Neural crest cell (in vitro differentiated cells): ENCODE data around the gene SUSD4. TPM values are rescaled to one million over a fixed set of nuclear protein-coding genes. Genes with fewer than 3 reads are reported as not detected.

Experiments used
- DNase-seq: peaks from one replicate; pipeline ENCODE4 v3.0.0; 2021; ENCODE audit warnings: low read depth, mixed read lengths, low spot score
- H3K27ac Mint-ChIP-seq: one replicate; pipeline ENCODE4 v1.8.0; 2021; ENCODE audit warnings: mild to moderate bottlenecking, mixed read lengths; ENCODE audit not compliant: unreplicated experiment
- H3K27me3 Mint-ChIP-seq: 2 replicates; pipeline ENCODE4 v1.8.0; 2021; ENCODE audit warnings: low read depth, mild to moderate bottlenecking, mixed read lengths
- H3K36me3 Mint-ChIP-seq: 2 replicates; pipeline ENCODE4 v1.8.0; 2021; ENCODE audit warnings: low read depth, mild to moderate bottlenecking, mixed read lengths
- H3K4me1 Mint-ChIP-seq: 2 replicates; pipeline ENCODE4 v1.8.0; 2021; ENCODE audit warnings: mixed read lengths
- H3K4me3 Mint-ChIP-seq: one replicate; pipeline ENCODE4 v1.8.0; 2021; ENCODE audit warnings: mild to moderate bottlenecking, mixed read lengths
- H3K9me3 Mint-ChIP-seq: 2 replicates; pipeline ENCODE4 v1.8.0; 2021; ENCODE audit warnings: mixed read lengths
- CTCF ChIP-seq: fragments of 200-600 bp; sonication (generic); conservative IDR thresholded peaks from 2 replicates; pipeline ENCODE4 v1.5.0; 2021; ENCODE audit warnings: antibody characterized with exemption, mild to moderate bottlenecking
- total RNA-seq: library from RNA; stranded (reverse); gene quantifications from 2 replicates; pipeline ENCODE4 v1.2.1, GENCODE V29; 2021

The SUSD4 gene
- total RNA-seq, 1 donor from 2014 or later: 0.56 TPM

GRCh38 chr1:223320959-223321358 is 43.0 kb downstream of the SUSD4 start:
- Mint-ChIP-seq H3K27ac (no peak overlapping the region), H3K27me3 (peaks cover 8% of the 10 kb centered on the region), H3K36me3 (no peaks in the 10 kb centered on the region), H3K9me3 (no peaks in the 10 kb centered on the region), H3K4me3 (no peak overlapping the region), H3K4me1 (no peaks in the 10 kb centered on the region)
- no peak for TF ChIP-seq CTCF
- DNase-seq: no peak

DNA sequence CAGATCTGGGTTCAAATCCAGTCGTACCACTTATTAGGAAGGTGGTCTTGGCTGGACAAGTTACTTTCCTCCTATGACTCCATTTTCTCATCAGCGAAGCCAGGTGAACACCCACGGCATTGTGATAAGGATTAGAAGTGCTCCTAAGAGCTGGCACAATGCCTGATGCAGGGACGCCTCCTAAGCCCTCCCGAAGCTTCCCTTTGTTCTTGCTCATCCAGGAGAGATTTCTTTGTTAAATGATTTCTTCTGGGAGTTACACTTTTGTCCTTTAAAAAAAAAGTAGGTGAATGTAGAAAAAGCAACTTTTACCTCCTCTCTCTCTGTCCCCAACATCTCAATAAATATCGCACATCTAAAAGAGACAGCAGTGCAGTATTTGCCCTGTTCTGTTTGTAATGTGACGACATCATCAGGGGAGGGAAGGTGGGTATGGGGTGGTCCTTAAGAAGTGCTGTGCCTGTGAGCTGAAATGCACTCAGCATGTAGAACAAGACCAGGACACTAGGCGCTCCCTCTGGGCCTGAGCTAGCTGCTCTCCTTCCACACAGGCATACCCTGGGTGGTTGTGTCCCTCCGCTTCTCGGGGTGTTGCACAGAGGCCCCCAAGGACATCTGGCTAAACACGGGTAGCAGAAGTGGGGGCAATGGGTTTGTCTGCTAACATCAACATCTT is 43.9 kb downstream of the SUSD4 start:
- Mint-ChIP-seq H3K4me1 (no peaks in the 10 kb centered on the region), H3K27ac (no peak overlapping the region), H3K27me3 (peaks cover 8% of the 10 kb centered on the region), H3K36me3 (no peaks in the 10 kb centered on the region), H3K9me3 (peaks cover 4% of the 10 kb centered on the region), H3K4me3 (no peak overlapping the region)
- DNase-seq: no peak
- TF ChIP-seq CTCF: no peak

DNA sequence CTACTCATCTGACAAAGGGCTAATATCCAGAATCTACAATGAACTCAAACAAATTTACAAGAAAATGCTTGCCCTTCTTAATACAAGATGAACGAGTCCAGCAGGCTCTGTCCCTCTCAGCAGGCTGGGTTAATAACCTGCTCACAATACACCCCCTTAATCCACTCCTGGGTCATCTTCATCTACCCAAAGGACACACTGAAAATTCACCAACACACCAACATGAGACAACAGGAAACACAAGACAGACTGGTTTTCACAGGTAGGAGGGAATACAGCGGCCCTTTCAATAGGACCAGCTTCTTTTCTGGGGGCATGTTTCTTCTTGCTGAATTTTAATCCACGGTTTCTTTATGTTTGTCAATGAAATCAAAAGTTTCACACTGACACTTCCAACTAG is 44.6 kb downstream of the SUSD4 start:
- TF ChIP-seq CTCF: no peak
- DNase-seq: no peak
- no peaks in the 10 kb centered on the region for H3K4me1 Mint-ChIP-seq
- H3K4me3 Mint-ChIP-seq: no peak overlapping the region
- H3K36me3 Mint-ChIP-seq: no peaks in the 10 kb centered on the region
- no peak overlapping the region for H3K27ac Mint-ChIP-seq
- H3K9me3 Mint-ChIP-seq: peaks cover 4% of the 10 kb centered on the region
- peaks cover 8% of the 10 kb centered on the region for H3K27me3 Mint-ChIP-seq

DNA sequence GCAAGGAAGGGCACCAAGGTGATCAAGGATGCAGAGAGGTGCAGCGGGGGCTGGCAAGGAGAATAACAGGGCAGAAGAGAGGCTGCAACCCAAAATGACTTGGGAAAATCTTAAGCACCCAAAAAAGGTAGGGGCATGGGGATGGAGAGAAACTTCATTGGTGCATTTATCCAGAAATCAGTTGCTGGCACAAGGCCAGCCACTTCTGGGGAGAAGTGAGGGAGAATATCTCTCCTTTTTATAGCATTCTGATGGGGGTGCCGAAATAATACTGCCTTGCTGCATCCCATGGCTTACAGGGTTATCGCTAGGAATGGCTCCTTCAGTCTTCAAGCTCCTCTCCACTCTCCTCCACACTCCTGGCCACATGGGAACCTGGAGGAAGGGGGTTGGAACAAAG is 47.9 kb downstream of the SUSD4 start:
- Mint-ChIP-seq H3K9me3 (peaks cover 4% of the 10 kb centered on the region), H3K4me3 (no peak overlapping the region), H3K4me1 (no peaks in the 10 kb centered on the region), H3K27me3 (no peaks in the 10 kb centered on the region), H3K27ac (no peak overlapping the region), H3K36me3 (no peaks in the 10 kb centered on the region)
- no peak for TF ChIP-seq CTCF
- DNase-seq: no peak

DNA sequence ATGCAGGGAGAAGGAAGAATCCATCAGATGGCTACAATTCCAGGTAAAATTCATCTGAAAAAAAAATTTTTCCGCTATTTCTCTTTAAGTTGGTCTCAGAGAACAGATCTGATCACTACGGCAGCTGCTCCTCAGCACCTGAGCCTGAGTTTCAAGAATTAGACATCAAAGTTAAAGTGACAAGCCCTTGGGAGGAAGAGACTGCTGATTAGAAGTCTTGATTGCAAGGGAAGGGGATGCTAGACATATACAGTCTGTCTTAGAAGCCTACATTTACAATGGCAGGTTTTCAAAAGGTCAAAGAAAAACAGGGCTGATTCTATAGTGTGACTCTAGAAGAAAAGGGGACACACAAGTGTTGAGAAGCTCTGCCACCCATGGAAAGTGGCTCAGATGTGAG is 48.3 kb downstream of the SUSD4 start:
- no peaks in the 10 kb centered on the region for H3K27me3 Mint-ChIP-seq

More for the DNA sequence above, 48.3 kb downstream of the SUSD4 start:
- Mint-ChIP-seq H3K4me3 (no peak overlapping the region), H3K36me3 (no peaks in the 10 kb centered on the region), H3K27ac (no peak overlapping the region), H3K4me1 (no peaks in the 10 kb centered on the region), H3K9me3 (peaks cover 4% of the 10 kb centered on the region)
- no peak for TF ChIP-seq CTCF
- no peak for DNase-seq
